EH (cell line): ENCODE results near the gene ZBTB45.

Experiments used
- DNase-seq: peaks from one replicate; pipeline ENCODE4 v3.0.0-alpha.2; 2015; ENCODE audit warnings: low read depth

Gene ZBTB45

DNA sequence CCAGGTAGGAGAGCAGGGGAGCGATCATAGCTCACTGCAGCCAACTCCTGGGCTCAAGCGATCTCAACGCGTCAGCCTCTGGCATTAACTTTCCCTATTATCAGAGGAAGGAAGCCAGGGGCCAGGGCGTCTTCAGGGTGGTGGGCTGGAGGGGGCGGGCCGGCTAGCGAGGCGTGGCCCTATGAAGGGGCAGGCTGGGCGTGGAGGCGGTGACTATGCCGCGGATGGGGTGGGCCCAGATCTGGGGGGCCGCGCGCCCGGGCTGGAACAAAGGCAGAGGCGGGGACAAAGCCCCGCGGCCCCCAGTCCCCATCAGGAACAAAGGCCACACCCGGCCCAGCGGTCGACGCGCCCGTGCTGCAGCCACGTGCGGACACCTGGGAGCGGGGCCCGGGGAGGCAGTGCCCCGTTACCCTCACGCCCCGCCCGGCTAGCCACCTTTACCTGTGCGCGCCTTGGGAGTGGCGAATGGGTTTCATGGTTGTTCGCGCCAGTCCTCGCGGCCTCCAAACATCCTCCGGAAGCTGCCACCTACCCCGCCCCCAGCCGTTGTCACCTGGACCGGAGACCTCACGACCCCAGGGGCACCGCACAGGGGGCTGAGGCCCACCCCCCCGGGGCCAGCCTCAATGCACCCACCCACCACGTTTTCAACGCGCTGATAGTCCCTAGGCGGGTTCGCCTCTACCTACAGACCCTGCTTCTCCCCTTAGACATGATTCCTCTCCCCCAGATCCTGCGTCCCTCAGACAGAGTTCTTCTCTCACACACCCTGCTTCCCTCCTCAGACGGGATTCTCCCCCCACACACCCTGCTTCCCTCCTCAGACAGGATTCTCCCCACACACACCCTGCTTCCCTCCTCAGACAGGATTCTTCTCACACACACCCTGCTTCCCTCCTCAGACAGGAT is 18.9 kb upstream of the ZBTB45 start:
- DNase-seq: no peak

DNA sequence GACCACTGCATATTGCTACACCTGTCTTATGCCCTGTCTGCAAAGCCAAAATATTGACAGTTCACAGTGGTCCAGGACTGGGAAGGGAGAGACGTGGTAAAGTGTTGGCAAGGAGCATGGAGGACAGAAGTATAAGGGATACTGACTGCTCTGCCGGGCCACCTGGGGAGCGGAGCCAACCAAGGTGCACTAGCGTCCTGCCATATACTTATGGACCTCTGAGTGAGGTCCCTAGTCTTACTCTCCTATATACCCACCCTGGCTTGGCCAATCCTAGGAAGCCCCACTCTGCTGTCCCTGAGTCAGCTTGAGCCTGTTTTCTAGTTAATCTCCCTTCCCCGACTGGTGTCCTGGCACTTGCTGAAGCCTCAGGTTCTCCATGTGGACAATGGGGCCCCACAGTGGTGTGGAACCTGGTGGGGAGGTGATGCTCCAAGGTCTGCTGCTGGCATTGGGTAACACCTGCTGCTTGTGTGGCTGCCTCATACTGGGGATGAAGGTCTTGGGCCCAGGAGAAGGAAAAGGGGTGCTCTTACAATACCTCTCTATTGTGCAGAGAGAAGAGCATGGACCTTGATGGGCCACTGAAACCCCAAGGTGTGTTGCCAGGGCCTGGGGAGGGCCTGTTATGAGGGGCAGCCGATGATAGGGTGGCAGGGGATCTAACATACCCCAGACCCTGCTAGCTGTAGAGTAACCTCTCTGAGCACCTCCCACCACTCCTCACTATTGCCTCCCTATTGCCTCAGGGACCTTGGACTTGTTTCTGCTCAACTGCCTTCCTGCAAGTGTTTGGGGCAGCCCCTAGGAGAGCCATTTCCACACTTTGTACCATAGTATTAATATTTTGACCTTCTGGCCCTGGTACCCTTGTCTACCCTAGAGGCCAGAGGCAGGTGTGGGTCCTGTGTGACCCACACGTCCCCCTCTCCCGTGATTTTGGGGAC is 17.5 kb upstream of the ZBTB45 start:
- DNase-seq: no peak

DNA sequence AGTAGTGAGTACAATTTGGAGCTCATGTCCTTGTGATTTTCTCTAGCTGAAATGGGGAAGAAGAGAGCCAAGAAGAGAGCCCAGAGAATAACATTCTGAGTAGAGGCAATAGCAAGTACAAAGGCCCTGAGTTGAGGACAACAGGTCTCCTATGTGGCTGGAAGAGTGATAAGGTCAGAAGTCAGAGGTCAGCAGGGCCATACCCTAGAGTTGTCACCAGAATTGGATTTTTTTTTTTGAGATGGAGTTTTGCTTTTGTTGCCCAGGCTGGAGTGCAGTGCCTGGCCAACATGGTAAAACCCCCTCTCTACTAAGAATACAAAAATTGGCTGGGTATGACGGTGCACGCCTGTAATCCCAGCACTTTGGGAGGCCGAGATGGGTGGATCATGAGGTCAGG is 16.2 kb upstream of the ZBTB45 start:
- no peak for DNase-seq

DNA sequence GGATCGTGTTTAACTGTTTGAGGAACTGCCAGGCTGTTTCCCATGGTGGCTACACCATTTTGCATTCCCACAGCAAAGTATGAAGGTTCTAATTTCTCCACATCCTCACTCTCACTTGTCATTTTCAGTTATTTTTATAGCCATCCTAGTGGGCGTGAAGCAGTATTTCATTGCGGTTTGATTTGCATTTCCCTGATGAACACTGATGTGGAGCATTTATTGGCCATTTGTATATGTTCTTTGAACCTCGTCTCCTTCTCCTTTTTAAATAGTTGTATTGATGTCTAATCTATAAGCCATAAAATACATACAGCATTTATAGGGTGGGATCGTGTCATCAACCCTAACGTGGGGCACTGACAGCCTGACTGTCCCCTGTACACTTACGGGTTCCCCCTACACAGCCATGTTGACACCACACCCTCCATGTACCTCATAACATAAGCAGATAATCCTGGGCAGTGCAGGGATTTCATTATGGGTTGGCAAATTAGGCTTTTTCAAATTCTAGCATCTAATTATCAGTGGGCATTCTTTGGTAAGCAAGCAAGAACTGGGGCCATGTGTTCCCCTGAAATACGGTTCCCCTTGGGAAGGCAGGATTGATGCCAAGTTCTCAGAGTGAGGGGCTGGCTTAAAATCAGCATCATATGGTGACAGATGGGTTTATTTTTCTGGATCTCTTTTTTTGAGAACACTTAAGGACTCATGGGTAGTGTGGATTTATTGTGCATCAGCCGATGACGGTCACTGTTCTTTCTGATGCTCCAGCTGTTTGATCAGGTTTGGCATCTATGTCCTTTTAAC is 11.6 kb upstream of the ZBTB45 start:
- no peak for DNase-seq

DNA sequence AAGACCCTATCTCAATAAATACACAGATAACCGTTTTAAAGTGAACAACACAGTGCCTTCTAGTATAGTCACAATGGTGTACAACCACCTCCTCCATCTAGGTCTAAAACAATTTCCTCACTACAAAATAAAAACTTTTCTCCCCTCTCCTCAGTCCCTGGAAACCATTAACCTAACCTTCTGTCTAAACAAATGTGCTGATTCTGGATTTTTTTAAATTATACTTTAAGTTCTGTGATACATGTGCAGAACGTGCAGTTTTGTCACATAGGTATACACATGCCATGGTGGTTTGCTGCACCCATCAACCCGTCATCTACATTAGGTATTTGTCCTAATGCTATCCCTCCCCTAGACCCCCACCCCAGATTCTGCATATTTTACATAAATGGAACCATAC is 9.8 kb upstream of the ZBTB45 start:
- DNase-seq: no peak

DNA sequence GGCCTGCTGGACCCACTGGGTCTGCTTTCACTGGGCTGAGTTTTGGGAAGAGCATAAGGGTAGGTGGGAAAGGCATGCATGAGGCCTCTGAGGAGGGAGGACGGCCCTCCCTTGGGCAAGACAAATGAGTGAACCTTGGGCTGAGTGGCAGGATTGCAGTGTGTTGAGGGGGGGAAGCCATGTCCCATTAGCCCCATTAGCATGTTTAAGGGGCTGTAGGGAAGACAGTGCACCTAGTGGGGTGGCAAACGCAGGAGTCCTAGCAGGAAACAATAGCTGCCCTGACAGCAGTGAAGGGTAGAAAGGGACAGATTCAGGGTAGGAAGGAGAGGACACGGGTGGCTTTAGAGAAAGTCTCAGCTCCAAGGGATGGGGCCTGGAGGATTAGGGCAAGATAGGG is 3.1 kb upstream of the ZBTB45 start:
- DNase-seq: no peak

DNA sequence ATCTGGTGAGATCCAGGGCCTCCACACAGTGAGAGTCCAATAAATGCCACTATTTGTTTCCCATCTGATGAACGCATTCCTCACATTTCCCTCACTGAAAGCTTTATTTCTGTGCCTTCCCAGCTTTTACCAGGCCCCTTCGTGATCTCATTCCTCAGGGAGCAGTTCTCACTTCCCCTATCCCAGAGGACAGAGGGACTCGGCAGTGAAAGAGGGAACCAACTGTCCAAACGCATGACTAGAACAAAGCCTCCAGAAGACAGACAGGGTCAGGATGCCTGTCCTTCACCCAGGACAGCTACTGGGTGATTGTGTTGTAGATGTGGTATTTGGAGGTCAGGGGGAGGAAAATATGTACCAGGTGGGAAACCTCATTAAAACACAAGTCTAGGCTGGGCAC is 2.0 kb upstream of the ZBTB45 start:
- no peak for DNase-seq

DNA sequence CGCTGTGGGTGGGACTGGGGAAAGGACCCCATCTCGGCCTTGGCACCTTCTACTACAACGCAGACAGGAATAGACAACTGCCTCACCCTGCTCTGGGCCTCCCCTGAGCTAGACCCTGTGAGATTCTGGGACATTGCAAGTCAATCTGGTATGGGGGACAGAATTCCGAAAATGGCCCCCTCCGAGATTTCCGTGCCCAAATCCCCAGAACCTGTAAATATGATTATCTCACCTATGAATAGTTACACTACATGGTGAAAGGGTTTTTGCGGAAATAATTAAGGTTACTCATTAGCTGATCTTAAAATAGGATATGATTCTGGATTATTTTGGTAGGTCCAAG is 618 bp upstream of the ZBTB45 start:
- no peak for DNase-seq

DNA sequence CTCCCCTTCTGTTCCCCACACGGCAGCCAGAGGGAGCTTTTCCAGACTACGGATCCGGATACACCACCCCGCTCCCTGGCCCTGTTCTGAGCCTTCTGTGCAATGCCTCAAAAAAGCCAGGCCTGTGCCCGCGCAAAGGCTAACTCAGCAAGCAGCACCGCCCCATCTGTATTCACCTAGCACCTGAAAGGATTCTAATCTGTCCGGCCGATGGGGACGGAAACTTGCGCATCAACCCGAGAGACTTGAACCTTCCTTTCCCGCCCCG is 589 bp downstream of the ZBTB45 start:
- DNase-seq: peak; percentile 79

DNA sequence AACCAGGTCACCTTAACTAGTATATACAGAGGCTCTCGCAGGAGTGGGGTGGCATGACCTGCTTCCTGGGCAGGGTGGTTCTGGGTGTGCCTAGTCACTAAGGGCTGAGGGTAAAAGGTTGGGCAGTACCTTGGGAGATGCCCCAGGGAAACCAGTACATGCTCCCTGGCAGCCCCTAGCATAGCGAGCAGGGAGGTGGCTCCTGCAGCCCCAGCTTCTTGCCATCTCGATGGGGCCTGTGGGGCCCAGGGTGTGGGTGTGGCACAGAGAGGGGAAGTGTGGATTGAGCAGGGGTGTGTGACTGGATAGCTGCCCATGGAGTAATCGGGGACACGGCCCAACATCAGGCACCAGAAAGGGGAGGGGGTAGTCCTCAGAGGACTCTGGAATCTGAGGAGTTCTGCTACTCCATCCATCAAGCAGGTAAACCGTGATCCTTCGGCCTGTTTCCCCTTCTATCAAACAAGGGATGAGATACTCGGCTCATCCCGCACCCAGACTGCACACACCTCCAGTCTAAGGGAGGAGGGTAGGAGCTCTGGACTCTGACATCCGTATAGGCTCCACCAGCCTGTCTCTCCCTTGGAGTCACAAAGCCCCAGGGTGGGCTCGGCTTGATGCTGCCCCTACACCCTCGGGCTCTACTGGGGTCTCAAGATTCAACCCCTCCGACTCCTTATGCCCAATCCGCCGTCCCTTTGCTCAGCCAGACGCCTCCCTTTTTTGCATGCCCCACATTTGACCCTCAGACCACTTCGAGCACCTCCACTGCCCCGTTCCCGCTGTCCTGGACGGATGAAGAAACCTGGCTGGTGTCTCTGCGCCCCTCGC is 1.1 kb downstream of the ZBTB45 start:
- peak; percentile 11 for DNase-seq

DNA sequence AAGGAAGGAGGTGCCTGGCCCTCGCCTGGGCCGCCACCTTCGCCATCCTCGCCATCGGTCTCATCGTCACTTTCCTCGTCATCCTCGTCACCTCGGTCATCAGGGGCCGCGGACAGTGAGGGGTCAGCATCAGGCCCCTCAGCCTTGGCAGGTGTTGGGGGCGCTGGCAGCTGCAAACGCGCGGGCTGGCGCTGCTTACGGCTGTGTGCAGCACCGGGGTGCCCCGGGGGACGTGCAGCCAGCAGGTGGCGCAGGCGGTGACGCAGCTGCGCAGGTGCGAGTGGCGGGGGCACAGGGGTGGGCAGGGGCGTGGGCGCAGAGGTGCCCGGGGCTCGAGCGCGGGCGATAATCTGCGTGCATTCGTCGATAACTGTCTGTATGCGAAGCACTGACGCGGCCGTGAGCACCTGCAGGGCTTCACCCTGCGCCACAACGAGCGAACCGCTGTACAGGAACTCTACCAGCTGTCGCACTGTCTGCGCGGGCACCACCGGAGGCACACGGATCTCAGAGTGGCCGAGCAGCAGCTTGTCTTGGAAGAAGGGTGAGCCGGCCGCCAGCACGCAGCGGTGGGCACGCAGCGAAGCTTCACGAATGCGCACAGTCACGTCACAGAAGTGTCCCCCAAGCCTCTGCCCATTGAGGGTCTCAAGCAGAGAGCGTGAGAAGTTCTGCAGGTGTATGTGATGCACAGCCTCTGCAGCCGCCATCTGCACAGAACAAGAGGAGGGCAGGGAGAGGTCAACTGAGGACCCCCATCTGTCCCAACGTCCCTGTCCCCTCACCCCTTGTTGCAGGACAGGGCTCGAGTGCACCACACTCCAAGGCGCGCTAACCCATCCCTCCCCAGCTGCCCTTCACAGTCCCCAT is 2.4 kb downstream of the ZBTB45 start:
- no peak for DNase-seq

DNA sequence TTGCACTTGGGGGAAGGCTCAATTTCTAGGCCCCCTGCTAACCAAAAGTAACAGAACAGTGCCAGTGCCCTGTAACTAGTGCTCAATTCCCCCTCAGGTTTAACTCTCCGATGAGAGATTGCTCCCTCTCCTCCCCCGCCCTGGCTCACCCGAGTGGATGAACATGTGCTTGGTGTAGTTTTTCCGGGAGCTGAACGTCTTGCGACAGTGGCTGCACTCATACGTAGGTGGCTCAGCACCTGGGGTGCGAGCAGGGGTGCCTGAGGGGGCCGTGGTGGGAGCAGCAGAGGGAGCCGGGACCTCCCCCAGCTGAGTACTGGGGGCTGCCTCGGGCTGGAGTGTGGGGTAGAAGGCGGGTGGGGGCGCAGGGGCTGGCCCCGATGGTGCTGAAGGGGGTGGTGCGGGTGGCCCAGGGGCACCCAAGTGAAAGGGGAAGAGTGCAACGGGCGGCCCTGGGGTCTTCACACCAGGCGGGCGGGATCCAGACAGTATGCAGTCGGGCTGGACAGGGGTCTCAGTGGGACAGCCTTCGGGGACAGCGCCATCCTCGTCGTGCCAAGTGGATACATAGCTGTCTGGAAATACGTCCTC is 3.3 kb downstream of the ZBTB45 start:
- DNase-seq: no peak

DNA sequence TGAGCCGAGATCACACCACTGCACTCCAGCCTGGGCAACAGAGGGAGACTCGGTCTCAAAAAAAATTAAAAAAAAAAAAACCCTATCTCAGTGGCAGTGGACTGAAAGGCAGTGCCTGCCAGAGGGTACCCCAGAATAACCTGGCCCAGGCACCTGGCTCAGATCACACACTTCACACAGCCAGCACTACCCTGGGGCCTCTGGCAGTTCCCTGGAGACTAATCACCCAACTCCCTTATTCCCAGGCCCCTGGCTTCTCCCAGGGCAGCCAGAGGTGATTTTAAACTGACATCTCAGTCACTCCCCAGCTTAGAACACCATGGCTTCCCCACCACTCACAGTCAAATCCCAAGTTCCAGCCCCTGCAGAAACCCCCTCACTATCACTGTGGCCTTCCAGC is 4.4 kb downstream of the ZBTB45 start:
- DNase-seq: no peak

DNA sequence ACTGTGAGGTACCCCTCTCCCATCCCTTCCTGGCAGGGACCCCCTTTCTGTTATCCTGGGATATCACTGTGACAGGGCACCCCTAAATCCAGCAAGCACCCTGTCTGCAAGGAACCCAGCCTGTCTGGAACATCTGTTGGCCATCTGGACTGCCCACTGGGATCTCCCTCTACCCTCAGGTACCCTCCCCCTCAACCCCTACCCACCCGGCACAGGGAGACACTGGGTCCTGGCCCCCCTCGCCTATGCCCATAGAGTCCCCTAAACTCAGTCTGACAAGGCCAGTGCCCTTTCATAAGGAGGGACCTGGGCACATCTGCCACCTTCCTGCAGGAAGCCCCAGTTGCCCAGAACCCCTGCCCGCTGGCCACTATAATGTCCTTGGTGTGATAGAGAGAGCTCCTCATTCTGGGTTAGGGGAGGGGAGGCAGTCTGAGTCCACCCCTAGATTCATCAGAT is 5.0 kb downstream of the ZBTB45 start:
- DNase-seq: no peak

DNA sequence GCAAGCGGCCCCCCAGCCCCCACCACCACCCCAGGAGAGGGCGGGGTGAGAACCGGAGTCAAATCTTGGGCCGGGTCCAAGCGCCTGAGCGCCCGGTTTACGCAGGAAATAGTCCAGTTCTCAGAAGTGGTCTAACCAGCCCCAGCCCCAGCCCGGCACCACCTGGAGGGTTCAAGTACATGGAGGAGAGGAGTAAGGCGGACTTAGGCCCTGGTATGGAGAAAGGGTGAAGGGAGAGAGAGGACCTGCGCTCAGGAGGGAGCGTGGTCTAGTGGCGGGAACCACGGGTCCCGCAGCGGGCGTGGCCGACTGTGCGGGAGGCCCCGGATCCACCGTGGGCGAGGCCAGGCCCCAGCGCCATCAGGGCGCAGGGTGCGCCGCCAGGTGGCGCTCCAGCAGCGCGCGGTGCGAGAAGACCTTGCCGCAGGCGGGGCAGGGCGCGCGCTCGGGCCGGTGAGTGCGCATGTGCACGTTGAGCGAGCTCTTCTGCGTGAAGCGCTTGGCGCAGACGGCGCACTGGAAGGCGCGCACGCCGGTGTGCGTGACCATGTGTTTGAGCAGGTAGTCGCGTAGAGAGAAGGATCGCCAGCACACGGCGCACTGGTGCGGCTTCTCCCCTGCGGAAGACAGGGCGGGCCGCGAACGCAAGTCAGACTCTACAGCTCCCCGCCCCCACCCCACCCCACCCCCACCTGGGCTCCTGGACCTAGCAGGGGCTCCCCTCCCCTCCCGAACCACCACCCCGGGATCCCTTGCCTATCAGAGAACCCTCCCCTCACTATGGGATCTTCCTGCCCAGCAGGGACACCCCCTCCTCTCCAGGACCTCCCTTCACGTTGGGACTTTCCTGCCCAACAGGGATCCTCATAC is 5.7 kb downstream of the ZBTB45 start:
- DNase-seq: peak; percentile 59

DNA sequence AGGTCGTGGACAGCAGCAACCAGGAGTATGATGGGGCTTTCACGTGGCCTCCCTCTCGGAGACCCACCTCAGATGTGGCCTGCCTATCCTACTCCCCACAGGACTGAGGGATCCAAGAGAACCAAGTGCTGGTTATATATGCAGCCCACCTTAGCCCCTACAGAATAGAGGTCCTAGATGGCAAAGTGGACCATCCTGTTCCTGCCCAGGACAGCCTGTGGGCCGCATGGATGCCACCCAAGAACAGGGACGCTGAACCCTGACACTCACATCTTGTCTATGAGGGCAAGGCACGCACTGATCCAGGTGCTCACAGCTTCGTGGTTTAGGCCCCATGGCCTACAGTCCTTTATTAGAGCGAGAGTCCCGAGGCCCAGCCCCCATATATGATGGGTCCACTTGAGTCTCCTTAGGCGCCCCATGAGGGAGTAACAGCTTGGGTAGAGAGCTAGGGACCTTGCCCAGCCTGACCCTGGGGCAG is 6.4 kb downstream of the ZBTB45 start:
- DNase-seq: no peak

DNA sequence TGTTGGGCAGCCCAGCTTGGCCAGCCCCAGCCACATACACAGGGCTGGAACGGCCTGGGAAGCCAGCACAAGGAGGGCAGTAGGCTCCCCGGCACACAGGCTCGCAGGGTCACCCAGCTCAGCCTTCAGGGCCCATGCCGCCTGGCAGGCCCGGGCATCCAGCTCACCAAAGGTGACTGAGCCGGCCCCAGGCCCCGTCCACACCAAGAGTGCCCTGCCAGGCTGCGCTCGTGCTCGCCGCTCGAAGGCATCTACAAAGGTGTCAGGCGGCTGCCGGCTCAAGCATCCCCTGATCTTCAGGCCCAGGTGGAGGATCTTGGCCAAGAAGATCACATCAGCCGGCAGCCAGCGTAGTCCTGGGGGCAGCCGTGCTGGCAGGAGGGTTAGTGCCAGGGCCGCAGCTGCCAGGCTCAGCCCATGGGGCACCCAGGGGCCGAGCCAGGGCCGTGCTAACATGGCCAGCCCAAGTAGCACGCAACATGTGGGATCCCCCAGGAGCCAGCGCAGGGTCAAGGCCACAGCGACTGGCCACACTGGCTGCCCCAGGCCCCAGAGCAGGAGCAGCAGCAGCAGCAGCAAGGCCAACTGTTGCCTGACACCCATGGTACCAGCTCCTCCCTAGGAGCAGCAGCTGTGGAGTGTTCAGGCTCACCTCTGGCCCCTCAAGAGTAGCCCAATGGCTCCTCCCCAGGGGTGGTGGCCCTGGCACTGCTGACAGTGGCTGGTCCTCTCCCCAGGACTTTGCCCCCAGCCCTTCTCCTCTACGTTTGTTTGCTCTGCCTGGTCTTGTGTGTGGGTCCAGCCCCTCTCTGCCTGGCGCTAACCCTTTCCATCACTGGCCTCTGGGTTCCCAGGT is 8.0 kb downstream of the ZBTB45 start, which contains the start of gene SLC27A5:
Gene SLC27A5, minus strand, starts transcription at position 640 of the 856 bp plus-strand sequence. Its CDS starts 37 bp downstream, at position 603.
- DNase-seq: no peak
